IMR-90 (cell line): ENCODE data around the gene ARMH4. TPM values are rescaled to one million over a fixed set of nuclear protein-coding genes. Genes with fewer than 3 reads are reported as not detected.
A peak's percentile ranks its signal among the peaks of the same experiment; 100 is the strongest.

Source experiments
- ATAC-seq: fragments of 200-7000 bp; cut with Tn5 transposase; 2 replicates; pipeline ENCODE4 v1.9.1; 2020; ENCODE audit warnings: low read depth, mild to moderate bottlenecking, moderate library complexity
- BruUV-seq: library from RNA; stranded (reverse); fragments of 400-500 nt; replicated peaks from 2 replicates; lab custom pipeline; 2021; lab: Mats Ljungman, UMichigan
- CTCF ChIA-PET: fragments of 300-600 bp; formaldehyde crosslinking; extraction: SDS; loops from one replicate; lab custom pipeline; 2021; ENCODE audit warnings: antibody characterized with exemption; lab: Yijun Ruan, JAX
- POLR2A ChIA-PET: fragments of 300-600 bp; sonication (Branson Sonifier 250); formaldehyde crosslinking; loops from one replicate; lab custom pipeline; 2022; ENCODE audit warnings: antibody characterized with exemption; ENCODE audit not compliant: unreplicated experiment; lab: Charles Lee
- DNase-seq: peaks from one replicate; pipeline ENCODE4 v3.0.0; 2013
- H2AFZ ChIP-seq: replicated peaks from 2 replicates; pipeline ENCODE3; 2013; ENCODE audit warnings: low read length, mild to moderate bottlenecking; ENCODE audit not compliant: poor library complexity
- H2AK5ac ChIP-seq: 2 replicates; pipeline ENCODE4 v1.6.1; 2013; ENCODE audit warnings: low read depth, low read length, inconsistent platforms
- H2AK9ac ChIP-seq: replicated peaks from 2 replicates; pipeline ENCODE3; 2013; ENCODE audit warnings: mild to moderate bottlenecking, low read depth, low read length, moderate library complexity; ENCODE audit not compliant: poor library complexity
- H2BK120ac ChIP-seq: 2 replicates; pipeline ENCODE4 v1.6.1; 2013; ENCODE audit warnings: low read depth, low read length, inconsistent platforms
- H2BK15ac ChIP-seq: 3 replicates; pipeline ENCODE4 v1.6.1; 2013; ENCODE audit warnings: low read depth, low read length, inconsistent platforms
- H2BK20ac ChIP-seq: 2 replicates; pipeline ENCODE4 v1.6.1; 2013; ENCODE audit warnings: low read depth, mild to moderate bottlenecking, inconsistent platforms, low read length, moderate library complexity
- H2BK5ac ChIP-seq: 2 replicates; pipeline ENCODE4 v1.6.1; 2013; ENCODE audit warnings: mild to moderate bottlenecking, low read depth, low read length, inconsistent platforms; ENCODE audit not compliant: poor library complexity, severe bottlenecking
- H3K14ac ChIP-seq: replicated peaks from 2 replicates; pipeline ENCODE4 v1.6.1; 2013; ENCODE audit warnings: low read depth, low read length, inconsistent platforms
- H3K18ac ChIP-seq: 2 replicates; pipeline ENCODE4 v1.6.1; 2013; ENCODE audit warnings: low read depth, low read length, control low read depth
- H3K23ac ChIP-seq: 2 replicates; pipeline ENCODE4 v1.6.1; 2013; ENCODE audit warnings: low read depth, low read length, inconsistent platforms
- H3K27ac ChIP-seq: 2 replicates; pipeline ENCODE4 v1.5.1; 2013; ENCODE audit warnings: mild to moderate bottlenecking, control low read depth, low read length; ENCODE audit not compliant: insufficient read depth
- H3K27me3 ChIP-seq: 2 replicates; pipeline ENCODE4 v1.6.1; 2013; ENCODE audit warnings: low read length; ENCODE audit not compliant: control insufficient read depth, insufficient read depth
- H3K36me3 ChIP-seq: 2 replicates; pipeline ENCODE4 v1.6.1; 2013; ENCODE audit warnings: low read length, mixed read lengths; ENCODE audit not compliant: control insufficient read depth, insufficient read depth
- H3K4ac ChIP-seq: 2 replicates; pipeline ENCODE4 v1.6.1; 2013; ENCODE audit warnings: low read depth, low read length, inconsistent platforms
- H3K4me1 ChIP-seq: 2 replicates; pipeline ENCODE4 v1.6.1; 2013; ENCODE audit warnings: low read length, mixed read lengths; ENCODE audit not compliant: control insufficient read depth, insufficient read depth
- H3K4me2 ChIP-seq: 2 replicates; pipeline ENCODE4 v1.6.1; 2013; ENCODE audit warnings: low read depth, mild to moderate bottlenecking, control low read depth, low read length, moderate library complexity
- H3K4me3 ChIP-seq: 2 replicates; pipeline ENCODE4 v1.5.1; 2013; ENCODE audit warnings: low read depth, mild to moderate bottlenecking, control low read depth, low read length, moderate library complexity; ENCODE audit not compliant: insufficient read depth
- H3K56ac ChIP-seq: 2 replicates; pipeline ENCODE4 v1.6.1; 2013; ENCODE audit warnings: low read length, inconsistent platforms; ENCODE audit not compliant: insufficient read depth; ENCODE audit errors: extremely low read depth
- H3K79me1 ChIP-seq, 2 experiments: 2 replicates each; pipeline ENCODE4 v1.6.1; 2013; ENCODE audit warnings: low read length in 2 of 2, inconsistent platforms in 1 of 2, low read depth in 1 of 2
- H3K9ac ChIP-seq: 2 replicates; pipeline ENCODE4 v1.6.1; 2013; ENCODE audit warnings: low read depth, low read length, control low read depth
- H3K9me1 ChIP-seq: 2 replicates; pipeline ENCODE4 v1.6.1; 2013; ENCODE audit warnings: low read length, inconsistent platforms; ENCODE audit not compliant: insufficient read depth
- H3K9me3 ChIP-seq: 2 replicates; pipeline ENCODE4 v1.6.1; 2013; ENCODE audit warnings: low read length; ENCODE audit not compliant: control insufficient read depth, insufficient read depth
- H4K20me1 ChIP-seq: 2 replicates; pipeline ENCODE4 v1.6.1; 2013; ENCODE audit warnings: low read length, inconsistent platforms; ENCODE audit not compliant: insufficient read depth
- H4K5ac ChIP-seq: 2 replicates; pipeline ENCODE4 v1.6.1; 2013; ENCODE audit warnings: mild to moderate bottlenecking, low read depth, low read length, control low read depth
- H4K8ac ChIP-seq, 2 experiments: 2 replicates each; pipeline ENCODE4 v1.6.1; 2013; ENCODE audit warnings: low read depth in 2 of 2, low read length in 2 of 2, control low read depth in 1 of 2, inconsistent platforms in 1 of 2
- H4K91ac ChIP-seq: 2 replicates; pipeline ENCODE4 v1.6.1; 2013; ENCODE audit warnings: low read depth, low read length, inconsistent platforms; ENCODE audit not compliant: insufficient read depth
- CHD1 ChIP-seq: IDR thresholded peaks from 2 replicates; pipeline ENCODE4 v1.6.1; 2012; ENCODE audit warnings: low read depth, low read length, improper control_type of control experiment
- FOS ChIP-seq: fragments of 150-350 bp; IDR thresholded peaks from 2 replicates; pipeline ENCODE4 v1.6.1; 2016; ENCODE audit warnings: low read depth, low read length
- MAZ ChIP-seq: IDR thresholded peaks from 2 replicates; pipeline ENCODE4 v1.6.1; 2012; ENCODE audit warnings: low read depth, mild to moderate bottlenecking, low read length, improper control_type of control experiment, moderate library complexity, borderline replicate concordance
- RFX5 ChIP-seq: IDR thresholded peaks from 2 replicates; pipeline ENCODE4 v1.8.0; 2012; ENCODE audit warnings: low read depth, mild to moderate bottlenecking, low read length, moderate library complexity
- WGBS, 2 experiments: methylation state at CpG; one replicate each; pipeline versions ENCODE4 v1.1.5 to v1.1.7; 2013; ENCODE audit warnings: missing lambda C conversion rate in 2 of 2; ENCODE audit not compliant: insufficient read length in 1 of 2; ENCODE audit errors: extremely low coverage in 2 of 2; 5-methylcytosine and 5-hydroxymethylcytosine counted together
- dilution Hi-C: fragments of 300-500 bp; cut with HindIII; formaldehyde crosslinking; loops from one replicate; pipeline ENCODE4 v1.14.3; 2018; ENCODE audit warnings: low sequenced_read_pairs; ENCODE audit not compliant: unreplicated experiment
- in situ Hi-C: fragments of 300-500 bp; cut with MboI; formaldehyde crosslinking; loops from 3 replicates; pipeline ENCODE4 v1.14.3; 2019; ENCODE audit warnings: low sequenced_read_pairs, inconsistent platforms, mixed read lengths
- intact Hi-C: fragments of 100-400 bp; cut with micrococcal nuclease; formaldehyde crosslinking; loops from 2 replicates; pipeline ENCODE4 v1.10.0; 2022
- polyA plus RNA-seq, 3 experiments: library from polyadenylated mRNA; depleted of rRNA; stranded (reverse); fragments of >200 nt; gene quantifications; 2 replicates each; pipeline ENCODE4 v1.2.3, GENCODE V29; 2012; ENCODE audit warnings: low replicate concordance in 1 of 3
- total RNA-seq: library from RNA; depleted of rRNA; stranded (reverse); fragments of >200 nt; gene quantifications from 2 replicates; pipeline ENCODE4 v1.2.3, GENCODE V29; 2012
- TF ChIP-seq, protein P1 (sequence below): conservative IDR thresholded peaks from 2 replicates; pipeline ENCODE4 v1.5.1; 2012; ENCODE audit warnings: mild to moderate bottlenecking, low read depth, low read length, improper control_type of control experiment
- TF ChIP-seq, protein P2 (sequence below): fragments of 150-350 bp; IDR thresholded peaks from 2 replicates; pipeline ENCODE4 v1.6.1; 2017; ENCODE audit warnings: mild to moderate bottlenecking, antibody characterized with exemption, low read length, low read depth

ARMH4 gene
- total and polyA plus RNA-seq, 2 of the 4 experiments (the other 2 are of a cell fraction) = 4.6 to 5.6 TPM

DNA sequence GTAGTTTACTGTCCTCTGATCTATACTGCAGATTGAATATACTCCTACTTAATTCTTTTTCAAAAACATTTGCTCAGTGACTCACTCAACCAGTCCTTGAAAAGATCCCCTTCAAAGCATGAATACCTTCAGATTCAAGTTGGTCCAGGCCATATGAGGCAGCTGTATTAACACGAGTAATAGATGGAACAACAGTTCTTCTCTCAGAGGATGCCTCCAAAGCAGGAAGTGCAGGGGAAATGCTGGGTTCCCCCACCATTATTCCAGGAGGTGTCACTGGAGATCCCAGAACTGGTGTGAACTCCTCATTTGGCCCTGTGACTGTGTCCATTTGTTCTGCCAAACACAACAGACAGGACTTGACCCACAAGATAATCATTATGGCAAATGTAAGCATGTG lies 20.6 kb downstream of the ARMH4 start:
- no peak overlapping the region for H2AK5ac ChIP-seq
- no peak overlapping the region for H3K9ac ChIP-seq
- H3K9me1 ChIP-seq = 0 out of 2 replicates have a peak, but pooled peaks cover 2% of the 10 kb centered on the region
- H2AK9ac ChIP-seq = no peak overlapping the region
- H3K23ac ChIP-seq = no peak overlapping the region
- no peak overlapping the region for H3K56ac ChIP-seq
- TF ChIP-seq, protein P1, sequence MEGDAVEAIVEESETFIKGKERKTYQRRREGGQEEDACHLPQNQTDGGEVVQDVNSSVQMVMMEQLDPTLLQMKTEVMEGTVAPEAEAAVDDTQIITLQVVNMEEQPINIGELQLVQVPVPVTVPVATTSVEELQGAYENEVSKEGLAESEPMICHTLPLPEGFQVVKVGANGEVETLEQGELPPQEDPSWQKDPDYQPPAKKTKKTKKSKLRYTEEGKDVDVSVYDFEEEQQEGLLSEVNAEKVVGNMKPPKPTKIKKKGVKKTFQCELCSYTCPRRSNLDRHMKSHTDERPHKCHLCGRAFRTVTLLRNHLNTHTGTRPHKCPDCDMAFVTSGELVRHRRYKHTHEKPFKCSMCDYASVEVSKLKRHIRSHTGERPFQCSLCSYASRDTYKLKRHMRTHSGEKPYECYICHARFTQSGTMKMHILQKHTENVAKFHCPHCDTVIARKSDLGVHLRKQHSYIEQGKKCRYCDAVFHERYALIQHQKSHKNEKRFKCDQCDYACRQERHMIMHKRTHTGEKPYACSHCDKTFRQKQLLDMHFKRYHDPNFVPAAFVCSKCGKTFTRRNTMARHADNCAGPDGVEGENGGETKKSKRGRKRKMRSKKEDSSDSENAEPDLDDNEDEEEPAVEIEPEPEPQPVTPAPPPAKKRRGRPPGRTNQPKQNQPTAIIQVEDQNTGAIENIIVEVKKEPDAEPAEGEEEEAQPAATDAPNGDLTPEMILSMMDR = no peak
- no peak for TF ChIP-seq RFX5
- TF ChIP-seq, protein P2, sequence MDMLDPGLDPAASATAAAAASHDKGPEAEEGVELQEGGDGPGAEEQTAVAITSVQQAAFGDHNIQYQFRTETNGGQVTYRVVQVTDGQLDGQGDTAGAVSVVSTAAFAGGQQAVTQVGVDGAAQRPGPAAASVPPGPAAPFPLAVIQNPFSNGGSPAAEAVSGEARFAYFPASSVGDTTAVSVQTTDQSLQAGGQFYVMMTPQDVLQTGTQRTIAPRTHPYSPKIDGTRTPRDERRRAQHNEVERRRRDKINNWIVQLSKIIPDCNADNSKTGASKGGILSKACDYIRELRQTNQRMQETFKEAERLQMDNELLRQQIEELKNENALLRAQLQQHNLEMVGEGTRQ = no peak
- no peak for TF ChIP-seq MAZ
- TF ChIP-seq FOS = no peak
- TF ChIP-seq CHD1 = no peak
- no peak overlapping the region for H3K18ac ChIP-seq
- H3K27ac ChIP-seq = no peak overlapping the region
- H2BK15ac ChIP-seq = no peak overlapping the region
- in situ Hi-C loops = no loop called here
- H4K5ac ChIP-seq = no peak overlapping the region
- H3K4me3 ChIP-seq = no peak overlapping the region
- POLR2A ChIA-PET = interaction anchor here (0.6 kb wide), 1 partner anchor 675 kb away, joined by 3 read pairs; no protein-coding TSS in a partner anchor
- H4K20me1 ChIP-seq = no peaks in the 10 kb centered on the region
- no peak overlapping the region for H2BK5ac ChIP-seq
- no peaks in the 10 kb centered on the region for H3K36me3 ChIP-seq
- no peak overlapping the region for H2BK120ac ChIP-seq
- CTCF ChIA-PET = interaction anchor here (1.1 kb wide), 1 partner anchor 15 kb away, joined by 3 read pairs; no protein-coding TSS in a partner anchor
- H3K27me3 ChIP-seq = no peaks in the 10 kb centered on the region
- H2BK20ac ChIP-seq = no peak overlapping the region
- no peaks in the 10 kb centered on the region for H3K79me1 ChIP-seq
- dilution Hi-C loops = no loop called here
- no peak overlapping the region for H3K14ac ChIP-seq
- peaks cover 4% of the 10 kb centered on the region; the same call in 1 of the 2 replicates for H3K4me1 ChIP-seq
- H2AFZ ChIP-seq = no peak overlapping the region
- ATAC-seq = peak; percentile 48; the same call in 1 of the 2 replicates
- H3K4me2 ChIP-seq = no peak overlapping the region
- no peak overlapping the region for H4K91ac ChIP-seq
- intact Hi-C loops = no loop called here
- no CpG with 5 or more reads among the region's 1 CpG for WGBS, 2 experiments
- BruUV-seq = no TSS peak
- DNase-seq = peak; percentile 67
- H3K4ac ChIP-seq = no peak overlapping the region
- H3K9me3 ChIP-seq = no peaks in the 10 kb centered on the region
- no peak overlapping the region for H4K8ac ChIP-seq
